ENCODE results near the gene MRPL11. TPM values are rescaled to one million over a fixed set of nuclear protein-coding genes. Genes with fewer than 3 reads are reported as not detected.
A peak's percentile ranks its signal among the peaks of the same experiment; 100 is the strongest.

The MRPL11 gene
- total RNA-seq, 1 experiment from 2014 or later, result 69.1 TPM

DNA sequence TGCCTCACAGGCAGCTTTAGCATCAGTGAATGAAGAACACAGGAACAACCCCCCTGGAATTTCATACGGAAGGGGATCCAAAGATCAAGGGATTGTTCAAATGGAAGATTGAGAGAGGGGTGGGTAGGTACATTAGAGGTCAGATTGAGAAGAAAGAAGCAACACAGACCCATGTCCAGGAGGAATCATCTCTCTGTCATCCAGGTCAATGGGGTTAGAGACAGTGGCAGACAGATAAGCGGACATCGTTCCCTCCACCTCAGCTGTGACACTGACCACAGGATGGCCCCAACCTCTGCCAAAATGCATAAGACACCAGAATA, 19.7 kb downstream of the MRPL11 start:
- POLR2A ChIA-PET, result no interaction called here

DNA sequence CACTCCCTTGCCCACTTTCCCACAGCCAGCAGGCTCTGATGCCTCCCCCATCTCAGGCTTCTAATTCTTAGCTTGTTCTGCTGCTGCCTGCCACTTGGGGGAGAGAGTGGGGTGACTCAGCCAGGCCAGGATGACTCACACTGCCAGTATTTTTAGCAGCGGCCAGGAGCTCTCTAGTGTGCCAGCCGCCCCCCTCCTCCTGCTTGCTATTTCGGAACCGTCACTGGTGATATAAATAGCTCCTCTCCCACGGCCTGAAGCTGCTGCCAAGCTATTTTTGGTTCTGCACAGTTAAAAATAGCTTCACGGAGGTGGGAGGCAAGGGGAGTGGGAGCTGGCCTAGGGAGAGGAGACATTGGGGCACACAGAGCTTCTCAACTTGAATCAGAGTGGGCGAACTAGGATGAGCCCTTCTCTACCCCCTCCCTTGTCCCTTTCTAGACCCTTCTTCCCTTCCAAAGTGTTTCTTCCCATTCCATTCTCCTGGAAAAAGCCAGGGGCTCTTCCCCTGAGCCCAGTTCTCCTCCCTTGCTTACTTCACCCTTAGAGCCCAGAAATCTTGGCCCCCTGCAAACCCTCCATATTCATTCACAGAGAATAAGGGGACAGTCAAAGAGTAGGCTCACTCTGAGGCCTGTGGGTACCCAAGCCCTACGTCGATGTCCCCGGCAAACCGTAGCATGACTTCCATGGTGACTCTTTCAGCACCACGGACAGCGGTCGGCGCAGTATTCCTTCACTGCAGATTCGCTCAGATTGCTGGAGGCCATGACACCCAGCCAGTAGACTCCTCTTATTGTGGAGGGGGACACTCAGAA, 20.3 kb downstream of the MRPL11 start:
- POLR2A ChIA-PET, result interaction anchor here (0.6 to 1.2 kb wide), 5 partner anchors 8 to 260 kb away, joined by 3 to 5 read pairs (median 3); partner anchors contain the start of gene MRPL11
- H3K27ac Mint-ChIP-seq (ENCODE audit: low read depth, unreplicated experiment), result no peak overlapping the region
- intact Hi-C loops (cut with micrococcal nuclease), result no loop called here

More for the DNA sequence above, 19.7 kb downstream of the MRPL11 start:
- intact Hi-C loops (cut with micrococcal nuclease), result no loop called here
- H3K27ac Mint-ChIP-seq (ENCODE audit: low read depth, unreplicated experiment), result no peak overlapping the region
- peaks cover 7% of the 10 kb centered on the region for H3K9me3 Mint-ChIP-seq (ENCODE audit: unreplicated experiment)
- peaks cover 68% of the 10 kb centered on the region for H3K27me3 Mint-ChIP-seq (ENCODE audit: insufficient read depth, unreplicated experiment)
- DNase-seq (ENCODE audit: unreplicated experiment), result no peak
- CTCF ChIA-PET, result interaction anchor here (0.7 to 5.5 kb wide), 2 partner anchors 11 to 97 kb away, joined by 3 to 31 read pairs; no protein-coding TSS in a partner anchor
- no peak overlapping the region for H3K4me3 Mint-ChIP-seq (ENCODE audit: unreplicated experiment)
- TF ChIP-seq, protein P1, sequence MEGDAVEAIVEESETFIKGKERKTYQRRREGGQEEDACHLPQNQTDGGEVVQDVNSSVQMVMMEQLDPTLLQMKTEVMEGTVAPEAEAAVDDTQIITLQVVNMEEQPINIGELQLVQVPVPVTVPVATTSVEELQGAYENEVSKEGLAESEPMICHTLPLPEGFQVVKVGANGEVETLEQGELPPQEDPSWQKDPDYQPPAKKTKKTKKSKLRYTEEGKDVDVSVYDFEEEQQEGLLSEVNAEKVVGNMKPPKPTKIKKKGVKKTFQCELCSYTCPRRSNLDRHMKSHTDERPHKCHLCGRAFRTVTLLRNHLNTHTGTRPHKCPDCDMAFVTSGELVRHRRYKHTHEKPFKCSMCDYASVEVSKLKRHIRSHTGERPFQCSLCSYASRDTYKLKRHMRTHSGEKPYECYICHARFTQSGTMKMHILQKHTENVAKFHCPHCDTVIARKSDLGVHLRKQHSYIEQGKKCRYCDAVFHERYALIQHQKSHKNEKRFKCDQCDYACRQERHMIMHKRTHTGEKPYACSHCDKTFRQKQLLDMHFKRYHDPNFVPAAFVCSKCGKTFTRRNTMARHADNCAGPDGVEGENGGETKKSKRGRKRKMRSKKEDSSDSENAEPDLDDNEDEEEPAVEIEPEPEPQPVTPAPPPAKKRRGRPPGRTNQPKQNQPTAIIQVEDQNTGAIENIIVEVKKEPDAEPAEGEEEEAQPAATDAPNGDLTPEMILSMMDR (IDR thresholded peaks at IDR 0.05; ENCODE audit: unreplicated experiment), result no peak
- peaks cover 17% of the 10 kb centered on the region for H3K4me1 Mint-ChIP-seq (ENCODE audit: insufficient read depth, unreplicated experiment)
- no TSS peak for BruUV-seq (replicated peaks)
- peaks cover 6% of the 10 kb centered on the region for H3K36me3 Mint-ChIP-seq (ENCODE audit: insufficient read depth, unreplicated experiment)

DNA sequence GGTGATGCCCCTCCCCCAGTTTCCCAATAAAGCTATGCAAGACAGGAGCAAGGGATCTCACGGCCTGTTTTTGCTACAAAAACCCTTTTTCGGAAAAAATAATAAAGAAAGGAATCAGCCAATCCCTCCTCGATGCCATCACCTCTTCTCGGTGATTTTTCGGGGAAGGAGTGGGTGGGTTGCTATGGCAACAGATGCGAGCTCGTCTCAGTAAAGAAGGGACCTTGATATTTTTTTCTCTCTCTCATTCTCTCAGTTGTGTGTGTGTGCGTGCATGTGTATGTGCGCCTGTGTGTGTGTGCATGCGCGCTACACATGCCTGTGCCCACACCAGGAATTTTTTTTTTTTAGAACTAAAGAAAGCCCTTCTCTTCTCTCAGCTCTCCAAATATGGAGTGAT, 21.6 kb downstream of the MRPL11 start:
- Mint-ChIP-seq H3K9me3 (ENCODE audit: unreplicated experiment) (peaks cover 7% of the 10 kb centered on the region), H3K36me3 (ENCODE audit: insufficient read depth, unreplicated experiment) (peaks cover 6% of the 10 kb centered on the region), H3K4me1 (ENCODE audit: insufficient read depth, unreplicated experiment) (peaks cover 17% of the 10 kb centered on the region), H3K27me3 (ENCODE audit: insufficient read depth, unreplicated experiment) (peaks cover 74% of the 10 kb centered on the region), H3K4me3 (ENCODE audit: unreplicated experiment) (no peak overlapping the region), H3K27ac (ENCODE audit: low read depth, unreplicated experiment) (no peak overlapping the region)
- CTCF ChIA-PET, result interaction anchor here (0.6 to 2.2 kb wide), 7 partner anchors 8 to 260 kb away, joined by 4 to 21 read pairs (median 6); partner anchors contain the start of genes MRPL11 and RBM4B
- BruUV-seq (replicated peaks), result no TSS peak
- intact Hi-C loops (cut with micrococcal nuclease), result no loop called here
- DNase-seq (ENCODE audit: unreplicated experiment), result no peak
- POLR2A ChIA-PET, result interaction anchor here (0.5 to 1.8 kb wide), 3 partner anchors 22 to 338 kb away, joined by 3 to 6 read pairs (median 5); partner anchors contain the start of genes MRPL11 and RBM4B
- TF ChIP-seq, protein P1 (IDR thresholded peaks at IDR 0.05; ENCODE audit: unreplicated experiment), result no peak

More for the DNA sequence above, 20.3 kb downstream of the MRPL11 start:
- Mint-ChIP-seq H3K36me3 (ENCODE audit: insufficient read depth, unreplicated experiment) (peaks cover 6% of the 10 kb centered on the region), H3K27me3 (ENCODE audit: insufficient read depth, unreplicated experiment) (peaks cover 66% of the 10 kb centered on the region), H3K4me1 (ENCODE audit: insufficient read depth, unreplicated experiment) (peaks cover 17% of the 10 kb centered on the region), H3K4me3 (ENCODE audit: unreplicated experiment) (no peak overlapping the region), H3K9me3 (ENCODE audit: unreplicated experiment) (peaks cover 7% of the 10 kb centered on the region)
- peak; percentile 90 for DNase-seq (ENCODE audit: unreplicated experiment)
- CTCF ChIA-PET, result interaction anchor here (0.7 to 5.5 kb wide), 9 partner anchors 9 to 259 kb away, joined by 3 to 31 read pairs (median 7); partner anchors contain the start of genes MRPL11 and RBM4B
- TF ChIP-seq, protein P1 (IDR thresholded peaks at IDR 0.05; ENCODE audit: unreplicated experiment), result peak; percentile 34
- BruUV-seq (replicated peaks), result no TSS peak

DNA sequence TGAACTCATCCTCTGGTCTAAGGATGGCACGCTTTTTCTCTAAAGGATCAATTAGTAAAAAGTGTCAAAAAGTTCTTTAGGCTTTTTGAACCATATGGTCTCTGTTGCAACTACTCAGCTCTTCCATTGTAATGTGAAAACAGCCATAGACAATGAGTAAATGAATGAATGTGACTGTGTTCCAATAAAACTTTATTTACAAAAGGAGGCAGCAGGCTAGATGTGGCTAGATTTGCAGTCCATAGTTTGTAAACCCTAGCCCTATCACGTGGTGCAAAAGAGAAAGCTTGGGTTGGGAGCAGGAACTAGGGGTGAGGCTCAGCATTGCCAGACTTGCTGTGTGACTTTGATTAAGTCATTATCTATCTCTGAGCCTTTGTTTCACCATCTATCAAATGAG, 23.2 kb downstream of the MRPL11 start:
- no TSS peak for BruUV-seq (replicated peaks)
- TF ChIP-seq, protein P1 (IDR thresholded peaks at IDR 0.05; ENCODE audit: unreplicated experiment), result no peak
- Mint-ChIP-seq H3K4me1 (ENCODE audit: insufficient read depth, unreplicated experiment) (peaks cover 17% of the 10 kb centered on the region), H3K9me3 (ENCODE audit: unreplicated experiment) (peaks cover 7% of the 10 kb centered on the region), H3K27ac (ENCODE audit: low read depth, unreplicated experiment) (no peak overlapping the region), H3K4me3 (ENCODE audit: unreplicated experiment) (no peak overlapping the region), H3K27me3 (ENCODE audit: insufficient read depth, unreplicated experiment) (peaks cover 85% of the 10 kb centered on the region), H3K36me3 (ENCODE audit: insufficient read depth, unreplicated experiment) (peaks cover 6% of the 10 kb centered on the region)
- ChIA-PET CTCF (interaction anchor here (1.2 to 2.0 kb wide), 3 partner anchors 8 to 29 kb away, joined by 3 to 7 read pairs (median 3); no protein-coding TSS in a partner anchor), POLR2A (interaction anchor here (0.8 kb wide), 1 partner anchor 132 kb away, joined by 3 read pairs; no protein-coding TSS in a partner anchor)
- DNase-seq (ENCODE audit: unreplicated experiment), result no peak
- intact Hi-C loops (cut with micrococcal nuclease), result no loop called here

Measured in MCF 10A (cell line).